Testis (tissue), 2 donors: ENCODE data around the gene LHX5.

Experiments
- POLR2A ChIP-seq: fragments of 450-650 bp; IDR thresholded peaks from one replicate; pipeline ENCODE4 v1.6.1; 2017; ENCODE audit warnings: antibody characterized with exemption, mild to moderate bottlenecking, moderate library complexity
- TF ChIP-seq, protein P1 (sequence below), 3 experiments: fragments of 450-650 bp in 2 of 3; fragments of 200-600 bp in 1 of 3; sonication (generic) in 1 of 3; IDR thresholded peaks; one replicate each; pipeline ENCODE4 v1.5.1; 2016 to 2019; ENCODE audit warnings: antibody characterized with exemption in 3 of 3, mild to moderate bottlenecking in 2 of 3, moderate library complexity in 1 of 3

- TF ChIP-seq, protein P1, sequence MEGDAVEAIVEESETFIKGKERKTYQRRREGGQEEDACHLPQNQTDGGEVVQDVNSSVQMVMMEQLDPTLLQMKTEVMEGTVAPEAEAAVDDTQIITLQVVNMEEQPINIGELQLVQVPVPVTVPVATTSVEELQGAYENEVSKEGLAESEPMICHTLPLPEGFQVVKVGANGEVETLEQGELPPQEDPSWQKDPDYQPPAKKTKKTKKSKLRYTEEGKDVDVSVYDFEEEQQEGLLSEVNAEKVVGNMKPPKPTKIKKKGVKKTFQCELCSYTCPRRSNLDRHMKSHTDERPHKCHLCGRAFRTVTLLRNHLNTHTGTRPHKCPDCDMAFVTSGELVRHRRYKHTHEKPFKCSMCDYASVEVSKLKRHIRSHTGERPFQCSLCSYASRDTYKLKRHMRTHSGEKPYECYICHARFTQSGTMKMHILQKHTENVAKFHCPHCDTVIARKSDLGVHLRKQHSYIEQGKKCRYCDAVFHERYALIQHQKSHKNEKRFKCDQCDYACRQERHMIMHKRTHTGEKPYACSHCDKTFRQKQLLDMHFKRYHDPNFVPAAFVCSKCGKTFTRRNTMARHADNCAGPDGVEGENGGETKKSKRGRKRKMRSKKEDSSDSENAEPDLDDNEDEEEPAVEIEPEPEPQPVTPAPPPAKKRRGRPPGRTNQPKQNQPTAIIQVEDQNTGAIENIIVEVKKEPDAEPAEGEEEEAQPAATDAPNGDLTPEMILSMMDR (IDR thresholded peaks at IDR 0.05): no peak
- no peak for TF ChIP-seq POLR2A
Measured at GRCh38 chr12:113500306-113500675, 28.6 kb upstream of the LHX5 start.
